ENCODE measurements around the gene SLC9A3. TPM values are rescaled to one million over a fixed set of nuclear protein-coding genes. Genes with fewer than 3 reads are reported as not detected.

Gene SLC9A3
- total RNA-seq, 1 donor from 2014 or later: 1.3 TPM

- peak overlapping the region; percentile 66 for H3K4me3 ChIP-seq (ENCODE audit: low read depth, low read length)
- TF ChIP-seq, protein P1, sequence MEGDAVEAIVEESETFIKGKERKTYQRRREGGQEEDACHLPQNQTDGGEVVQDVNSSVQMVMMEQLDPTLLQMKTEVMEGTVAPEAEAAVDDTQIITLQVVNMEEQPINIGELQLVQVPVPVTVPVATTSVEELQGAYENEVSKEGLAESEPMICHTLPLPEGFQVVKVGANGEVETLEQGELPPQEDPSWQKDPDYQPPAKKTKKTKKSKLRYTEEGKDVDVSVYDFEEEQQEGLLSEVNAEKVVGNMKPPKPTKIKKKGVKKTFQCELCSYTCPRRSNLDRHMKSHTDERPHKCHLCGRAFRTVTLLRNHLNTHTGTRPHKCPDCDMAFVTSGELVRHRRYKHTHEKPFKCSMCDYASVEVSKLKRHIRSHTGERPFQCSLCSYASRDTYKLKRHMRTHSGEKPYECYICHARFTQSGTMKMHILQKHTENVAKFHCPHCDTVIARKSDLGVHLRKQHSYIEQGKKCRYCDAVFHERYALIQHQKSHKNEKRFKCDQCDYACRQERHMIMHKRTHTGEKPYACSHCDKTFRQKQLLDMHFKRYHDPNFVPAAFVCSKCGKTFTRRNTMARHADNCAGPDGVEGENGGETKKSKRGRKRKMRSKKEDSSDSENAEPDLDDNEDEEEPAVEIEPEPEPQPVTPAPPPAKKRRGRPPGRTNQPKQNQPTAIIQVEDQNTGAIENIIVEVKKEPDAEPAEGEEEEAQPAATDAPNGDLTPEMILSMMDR (conservative IDR thresholded peaks at IDR 0.05; ENCODE audit: low read depth, low read length): no peak
- no peak for DNase-seq (ENCODE audit: low read depth)
These were observed 52.5 kb downstream of the SLC9A3 start for GRCh38 chr5:471750-472058.

GRCh38 chr5:470961-471749 is 53.1 kb downstream of the SLC9A3 start:
- TF ChIP-seq, protein P1 (conservative IDR thresholded peaks at IDR 0.05; ENCODE audit: low read depth, low read length): no peak
- DNase-seq (ENCODE audit: low read depth): no peak
- H3K4me3 ChIP-seq (ENCODE audit: low read depth, low read length): no peak overlapping the region

DNA sequence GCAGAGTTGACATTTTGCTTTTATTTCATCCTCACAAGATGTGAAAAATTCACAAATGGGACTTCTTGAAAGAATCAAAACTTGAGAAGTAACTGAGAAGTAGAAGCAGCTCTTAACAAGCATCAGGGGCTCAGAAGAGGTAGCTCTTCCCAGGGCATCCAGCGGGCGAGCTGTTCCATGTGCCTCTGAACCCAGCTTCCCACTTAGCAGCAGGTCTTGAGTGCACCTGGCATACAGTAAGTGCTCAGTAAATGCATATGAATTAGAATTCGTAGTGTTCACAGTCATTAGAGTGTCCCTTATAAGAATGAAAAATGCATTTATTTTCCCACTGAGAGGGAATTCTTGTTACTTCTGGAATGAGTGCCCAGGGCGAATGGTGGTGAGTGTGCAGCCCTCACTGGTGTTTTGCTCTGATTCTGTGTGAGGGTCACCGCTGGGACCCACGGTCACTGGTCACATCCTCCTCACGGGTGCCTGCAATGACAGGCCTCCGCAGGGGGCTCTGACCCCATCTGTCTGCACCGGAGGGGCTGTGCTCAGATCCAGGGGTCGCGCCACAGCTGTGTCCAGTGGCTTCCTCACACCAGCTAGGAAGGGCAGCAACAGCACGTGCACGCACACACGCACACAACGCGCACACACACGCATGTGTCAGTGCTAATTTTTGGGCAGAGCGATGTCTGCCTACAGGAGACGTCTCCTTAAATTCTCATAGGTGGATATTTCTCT is 54.3 kb downstream of the SLC9A3 start:
- DNase-seq (ENCODE audit: low read depth): no peak
- H3K4me3 ChIP-seq (ENCODE audit: low read depth, low read length): no peak overlapping the region
- TF ChIP-seq, protein P1 (conservative IDR thresholded peaks at IDR 0.05; ENCODE audit: low read depth, low read length): no peak

DNA sequence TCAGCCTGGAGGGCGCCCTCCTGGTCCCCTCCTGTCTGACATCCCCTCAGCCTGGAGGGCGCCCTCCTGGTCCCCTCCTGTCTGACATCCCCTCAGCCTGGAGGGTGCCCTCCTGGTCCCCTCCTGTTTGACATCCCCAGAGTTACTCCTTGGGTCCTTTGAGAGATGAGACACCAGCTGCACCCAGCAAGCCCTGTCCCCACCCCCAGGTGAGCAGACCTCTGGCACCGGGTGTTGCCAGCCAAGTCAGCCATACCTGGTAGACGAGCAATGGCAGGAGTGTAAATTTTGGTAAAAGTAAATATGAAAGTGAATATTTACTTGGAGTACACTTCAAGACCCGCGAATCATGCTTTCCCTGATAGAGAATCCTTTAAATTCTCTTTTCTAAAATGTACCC is 55.8 kb downstream of the SLC9A3 start:
- TF ChIP-seq, protein P1 (conservative IDR thresholded peaks at IDR 0.05; ENCODE audit: low read depth, low read length): no peak
- no peak for DNase-seq (ENCODE audit: low read depth)

DNA sequence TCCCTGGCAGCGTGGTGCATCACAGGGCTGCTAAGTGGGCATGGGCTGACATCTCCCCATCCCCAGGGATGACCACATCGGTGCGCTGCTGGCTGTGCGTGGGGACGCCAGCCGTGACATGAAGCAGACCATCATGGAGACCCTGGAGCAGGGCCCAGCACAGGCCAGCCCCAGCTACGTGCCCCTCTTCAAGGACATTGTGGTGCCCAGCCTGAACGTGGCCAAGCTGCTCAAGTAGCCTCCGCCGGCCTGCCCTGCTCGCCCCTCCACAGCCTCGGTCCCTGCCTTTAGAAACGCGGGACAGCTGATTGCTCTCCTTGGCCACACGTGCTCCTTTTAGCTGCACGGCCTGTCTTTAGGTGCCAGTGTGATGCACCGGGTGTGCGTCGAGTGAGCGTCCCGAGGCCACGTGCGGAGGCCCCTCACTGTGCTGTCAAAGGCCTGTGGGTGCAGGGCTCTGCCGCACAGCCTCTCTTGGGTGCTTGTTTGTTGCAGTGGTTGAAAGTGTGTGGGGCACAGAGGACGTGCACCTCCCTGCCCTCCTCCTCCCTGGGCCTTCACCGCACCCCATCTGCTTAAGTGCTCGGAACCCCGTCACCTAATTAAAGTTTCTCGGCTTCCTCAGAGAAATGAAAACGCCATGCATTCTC is 57.5 kb downstream of the SLC9A3 start:
- TF ChIP-seq, protein P1 (conservative IDR thresholded peaks at IDR 0.05; ENCODE audit: low read depth, low read length): no peak
- DNase-seq (ENCODE audit: low read depth): no peak
- no peak overlapping the region for H3K4me3 ChIP-seq (ENCODE audit: low read depth, low read length)

More for the DNA sequence above, 55.8 kb downstream of the SLC9A3 start:
- H3K4me3 ChIP-seq (ENCODE audit: low read depth, low read length): no peak overlapping the region

- DNase-seq (ENCODE audit: low read depth): no peak
- H3K4me3 ChIP-seq (ENCODE audit: low read depth, low read length): no peak overlapping the region
- TF ChIP-seq, protein P1 (conservative IDR thresholded peaks at IDR 0.05; ENCODE audit: low read depth, low read length): no peak
These were observed 58.5 kb downstream of the SLC9A3 start for GRCh38 chr5:465591-466403.

Data from epithelial cell of proximal tubule (primary cell).